ENCODE measurements around the gene ADO.

ADO gene

DNA sequence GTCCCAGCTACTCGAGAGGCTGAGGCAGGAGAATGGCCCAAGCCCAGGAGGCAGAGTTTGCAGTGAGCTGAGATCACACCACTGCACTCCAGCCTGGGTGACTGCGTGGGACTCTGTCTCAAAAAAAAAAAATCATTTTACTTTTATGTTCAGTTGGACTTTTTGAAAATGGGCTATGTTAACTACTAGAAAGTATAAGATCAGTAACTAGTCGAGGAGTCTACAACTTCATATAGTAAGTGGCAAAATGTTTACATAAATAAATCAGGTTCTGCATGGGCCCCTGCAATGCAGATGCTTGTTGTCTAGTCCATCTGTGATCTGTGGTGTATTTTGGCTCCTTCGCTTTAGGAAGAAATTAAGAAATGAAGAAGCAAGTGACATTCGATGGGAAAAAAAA lies 12.3 kb upstream of the ADO start:
- DNase-seq (ENCODE audit: low read depth in 2 of 2) = no peak

DNA sequence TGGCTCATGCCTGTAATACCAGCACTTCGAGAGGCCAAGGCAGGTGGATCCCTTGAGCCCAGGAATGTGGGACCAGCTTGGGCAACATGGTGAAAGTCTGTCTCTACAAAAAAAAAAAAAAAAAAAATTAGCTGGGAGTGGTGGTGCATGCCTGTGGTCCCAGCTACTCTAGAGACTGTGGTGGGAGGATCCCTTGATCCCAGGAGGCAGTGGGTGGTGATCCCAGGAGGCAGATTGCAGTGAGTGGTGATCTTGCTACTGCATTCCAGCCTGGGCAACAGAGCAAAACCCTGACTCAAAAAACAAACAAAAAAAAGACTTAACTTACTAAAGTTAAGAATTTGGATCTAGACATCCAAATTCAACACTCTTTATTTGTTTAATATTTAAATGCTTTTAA lies 10.2 kb upstream of the ADO start:
- no peak for DNase-seq (ENCODE audit: low read depth in 2 of 2)

DNA sequence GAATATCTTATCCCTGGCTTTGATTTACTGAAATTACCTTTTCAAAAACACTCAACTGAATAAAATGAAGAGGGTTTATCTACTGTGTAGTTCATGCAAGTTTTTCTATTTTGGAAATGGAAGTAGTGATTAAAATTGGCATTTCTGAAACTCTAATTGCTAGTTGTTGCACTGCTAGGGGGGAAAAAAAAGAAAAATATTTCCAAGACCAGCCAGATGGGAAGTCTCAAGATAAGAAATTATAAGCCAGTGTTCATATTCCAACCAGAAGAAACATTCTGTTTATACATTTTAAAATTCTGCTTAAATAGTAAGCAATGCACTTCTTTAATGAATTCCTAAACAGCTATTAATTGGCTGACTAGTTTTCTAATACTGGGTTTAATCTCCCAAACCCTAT lies 9.4 kb upstream of the ADO start:
- no peak for DNase-seq (ENCODE audit: low read depth in 2 of 2)

DNA sequence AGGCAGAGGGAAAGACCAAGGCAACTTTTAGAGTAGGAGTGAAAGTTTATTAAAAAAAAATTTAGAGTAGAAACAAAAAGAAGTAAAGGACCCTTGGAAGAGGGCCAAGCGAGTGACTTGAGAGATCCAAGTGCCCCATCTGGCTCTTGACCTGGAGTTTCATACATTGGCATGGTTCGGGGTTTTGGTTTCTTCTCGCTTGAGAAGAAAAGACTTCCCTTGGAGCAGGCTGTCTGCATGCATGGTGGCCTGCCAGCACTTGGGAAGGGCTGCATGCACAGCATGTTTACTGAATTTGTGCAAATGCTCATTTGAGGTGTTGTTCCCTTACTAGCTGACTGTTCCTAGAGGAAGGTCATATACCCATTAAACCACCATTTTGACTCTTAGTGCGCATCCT lies 8.8 kb upstream of the ADO start:
- no peak for DNase-seq (ENCODE audit: low read depth in 2 of 2)

DNA sequence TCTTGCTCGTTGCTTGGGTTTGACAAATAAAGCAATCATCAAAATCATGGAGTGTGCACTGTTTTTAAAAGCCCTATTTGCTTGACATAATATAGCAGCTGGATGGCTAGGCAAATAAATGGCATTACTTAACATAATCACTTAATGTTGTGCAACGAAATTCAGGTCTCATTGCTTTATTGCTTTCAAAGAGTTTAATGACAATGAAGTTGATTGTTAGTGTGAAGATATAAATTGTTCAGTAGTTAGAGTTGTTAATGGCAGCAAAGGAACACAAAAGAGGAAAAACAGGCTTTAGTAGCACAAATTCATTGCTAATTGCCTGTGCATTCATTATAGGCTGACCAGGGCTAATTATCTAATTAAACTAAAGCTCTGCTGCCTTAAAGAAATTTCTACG lies 7.6 kb upstream of the ADO start:
- DNase-seq (ENCODE audit: low read depth in 2 of 2) = no peak

DNA sequence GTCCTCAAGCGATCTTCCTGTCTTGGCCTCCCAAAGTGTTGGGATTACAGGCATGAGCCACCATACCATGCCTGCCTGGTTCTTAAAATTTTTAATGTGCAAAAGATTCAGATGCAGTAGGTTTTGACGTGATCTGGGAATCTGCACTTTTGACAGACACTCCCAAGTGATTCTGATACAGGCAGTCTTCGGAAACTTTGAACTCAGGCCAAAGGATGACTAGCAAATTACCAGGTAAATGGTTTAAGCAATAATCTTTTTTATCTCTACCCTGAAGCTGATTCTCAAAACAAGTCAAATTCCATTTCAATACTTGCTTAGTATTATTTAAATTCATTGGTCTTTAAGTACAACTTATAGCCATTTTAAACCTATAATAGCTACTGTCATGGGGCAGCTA lies 2.6 kb upstream of the ADO start:
- no peak for DNase-seq (ENCODE audit: low read depth in 2 of 2)

DNA sequence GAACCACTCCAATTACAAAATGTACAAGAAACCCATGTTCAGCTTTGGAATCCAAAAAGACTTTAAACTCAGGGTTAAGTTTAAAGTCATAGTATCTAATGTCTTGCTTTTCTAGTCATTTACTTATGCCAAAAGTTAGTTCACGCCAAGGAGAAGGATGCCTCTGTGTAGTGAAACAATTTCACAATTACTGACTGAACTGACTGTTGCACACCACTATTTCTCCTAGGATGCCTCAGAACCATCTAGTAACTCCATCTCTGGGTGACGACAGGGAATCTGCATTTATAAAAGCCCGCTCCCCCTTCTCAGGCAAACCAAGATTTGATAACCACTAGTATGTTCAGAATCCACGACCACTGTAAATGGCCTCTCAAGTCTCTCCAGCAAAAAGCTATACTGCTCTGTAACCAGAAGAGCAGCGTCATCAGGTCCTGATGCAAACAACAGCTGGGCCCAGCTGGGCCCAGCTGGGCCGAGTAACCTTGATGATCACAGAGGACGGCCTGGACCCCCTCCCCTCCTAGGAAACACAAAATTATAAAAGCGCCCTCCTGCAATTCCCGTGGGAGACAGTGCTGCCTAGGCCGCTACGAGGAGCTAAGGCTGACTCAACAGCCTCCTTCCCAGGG lies 680 bp upstream of the ADO start:
- no peak for DNase-seq (ENCODE audit: low read depth in 2 of 2)

DNA sequence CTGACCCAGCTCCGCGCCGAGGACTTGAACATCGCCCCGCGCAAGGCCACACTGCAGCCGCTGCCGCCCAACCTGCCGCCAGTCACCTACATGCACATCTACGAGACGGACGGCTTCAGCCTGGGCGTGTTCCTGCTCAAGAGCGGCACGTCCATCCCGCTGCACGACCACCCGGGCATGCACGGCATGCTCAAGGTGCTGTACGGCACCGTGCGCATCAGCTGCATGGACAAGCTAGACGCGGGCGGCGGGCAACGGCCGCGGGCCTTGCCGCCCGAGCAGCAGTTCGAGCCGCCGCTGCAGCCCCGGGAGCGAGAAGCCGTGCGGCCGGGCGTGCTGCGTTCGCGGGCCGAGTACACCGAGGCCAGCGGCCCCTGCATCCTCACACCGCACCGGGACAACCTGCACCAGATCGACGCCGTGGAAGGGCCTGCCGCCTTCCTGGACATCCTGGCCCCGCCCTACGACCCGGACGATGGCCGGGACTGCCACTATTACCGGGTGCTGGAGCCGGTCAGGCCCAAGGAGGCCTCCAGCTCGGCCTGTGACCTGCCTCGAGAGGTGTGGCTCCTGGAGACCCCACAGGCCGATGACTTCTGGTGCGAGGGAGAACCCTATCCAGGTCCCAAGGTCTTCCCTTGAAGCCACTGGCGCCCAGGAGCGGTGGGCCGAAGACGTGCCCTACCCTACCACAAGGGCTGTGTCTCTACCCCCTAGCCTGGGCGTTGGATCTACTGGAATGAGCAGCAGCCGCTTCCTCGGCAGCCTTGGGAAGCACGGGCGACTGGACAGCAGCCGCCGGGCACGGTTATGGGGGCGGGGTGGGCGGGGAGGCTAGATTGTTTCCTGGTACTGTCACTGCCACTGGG lies 945 bp downstream of the ADO start:
- no peak for DNase-seq (ENCODE audit: low read depth in 2 of 2)

DNA sequence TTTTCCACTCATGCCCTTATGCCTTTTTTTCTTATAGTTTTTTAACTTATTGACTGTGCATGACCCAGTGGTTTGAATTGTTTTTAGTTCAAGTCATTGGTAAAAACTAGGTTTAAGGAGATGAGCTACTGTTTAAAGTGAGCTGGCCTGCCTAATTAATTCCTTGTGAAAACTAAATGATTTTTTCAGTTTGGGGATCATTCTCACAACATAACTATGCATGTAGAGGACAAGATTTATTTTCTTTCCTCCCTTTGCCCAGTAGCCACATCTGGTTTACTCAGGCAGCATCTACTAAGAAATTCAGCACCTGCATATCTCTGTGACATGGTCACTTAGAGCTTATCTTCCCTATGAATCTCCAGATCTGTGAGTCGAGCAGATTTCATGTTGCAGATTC lies 1.7 kb downstream of the ADO start:
- no peak for DNase-seq (ENCODE audit: low read depth in 2 of 2)

DNA sequence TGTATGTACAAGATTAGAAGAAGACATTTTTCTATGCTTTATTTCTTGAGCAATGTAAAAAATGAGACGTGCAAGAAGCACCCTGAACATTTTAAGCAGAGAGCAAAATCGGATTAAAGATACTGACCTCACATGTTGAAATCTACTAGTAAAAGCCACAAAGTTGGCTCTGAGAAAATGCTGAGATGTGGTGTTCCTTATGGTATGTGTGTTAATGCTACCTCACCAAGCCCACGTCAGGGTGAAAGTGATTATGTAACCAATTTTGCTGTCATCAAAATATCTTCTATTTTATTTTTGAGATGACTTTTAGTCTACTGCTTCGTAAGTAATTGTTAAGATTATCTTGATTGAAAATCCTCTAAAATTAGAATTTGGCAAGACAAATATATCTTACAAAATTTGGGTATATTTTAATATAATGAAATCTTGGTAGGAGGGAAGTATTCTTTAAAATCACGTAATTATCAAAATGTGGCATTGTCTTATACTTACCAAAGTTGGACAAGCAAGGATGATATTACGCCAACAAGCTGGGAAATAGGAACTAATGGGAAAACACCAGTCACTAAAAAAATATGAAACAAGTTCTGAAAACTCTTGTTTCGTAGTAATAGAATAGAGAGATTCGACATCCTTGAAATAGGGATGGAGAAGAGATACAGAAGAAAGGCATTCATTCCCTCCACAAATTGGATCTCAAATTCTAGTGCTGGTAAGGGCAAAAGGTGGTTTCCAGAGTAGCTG lies 5.8 kb downstream of the ADO start:
- DNase-seq (ENCODE audit: low read depth in 2 of 2) = no peak

DNA sequence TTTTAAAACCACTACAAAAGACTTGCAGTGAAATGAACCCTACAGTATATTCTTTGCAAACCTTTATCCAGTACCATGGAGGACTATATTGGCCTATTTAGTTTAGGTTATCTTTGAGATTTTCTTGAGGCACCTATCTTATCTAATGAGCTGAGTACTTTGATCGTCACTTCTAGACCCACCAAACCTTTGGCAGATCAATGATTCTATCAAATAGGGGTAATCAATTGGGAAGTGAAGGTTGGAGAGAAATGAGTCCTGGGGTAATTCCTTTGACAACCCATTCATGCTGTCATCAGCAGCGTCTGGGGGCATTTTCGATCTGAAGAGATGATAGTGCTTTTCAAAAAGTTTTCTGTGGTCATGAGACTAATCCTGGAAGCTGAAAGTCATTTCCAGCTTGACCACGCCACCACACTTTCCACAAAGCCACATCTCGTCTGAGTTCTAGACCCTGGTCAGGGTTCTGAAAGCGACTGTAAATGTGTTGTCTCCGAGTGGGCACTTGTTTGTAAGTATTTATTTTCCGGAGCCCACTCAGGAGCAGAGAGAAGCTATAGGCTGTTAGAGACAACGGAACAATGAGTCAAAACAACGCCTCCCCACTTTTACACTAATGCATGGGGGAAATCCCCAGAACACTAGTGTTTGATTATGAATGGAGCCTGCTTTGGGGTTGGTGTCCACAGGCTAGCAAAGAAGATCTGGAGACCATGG lies 6.8 kb downstream of the ADO start:
- DNase-seq (ENCODE audit: low read depth in 2 of 2) = peak; percentile 76 to 80

DNA sequence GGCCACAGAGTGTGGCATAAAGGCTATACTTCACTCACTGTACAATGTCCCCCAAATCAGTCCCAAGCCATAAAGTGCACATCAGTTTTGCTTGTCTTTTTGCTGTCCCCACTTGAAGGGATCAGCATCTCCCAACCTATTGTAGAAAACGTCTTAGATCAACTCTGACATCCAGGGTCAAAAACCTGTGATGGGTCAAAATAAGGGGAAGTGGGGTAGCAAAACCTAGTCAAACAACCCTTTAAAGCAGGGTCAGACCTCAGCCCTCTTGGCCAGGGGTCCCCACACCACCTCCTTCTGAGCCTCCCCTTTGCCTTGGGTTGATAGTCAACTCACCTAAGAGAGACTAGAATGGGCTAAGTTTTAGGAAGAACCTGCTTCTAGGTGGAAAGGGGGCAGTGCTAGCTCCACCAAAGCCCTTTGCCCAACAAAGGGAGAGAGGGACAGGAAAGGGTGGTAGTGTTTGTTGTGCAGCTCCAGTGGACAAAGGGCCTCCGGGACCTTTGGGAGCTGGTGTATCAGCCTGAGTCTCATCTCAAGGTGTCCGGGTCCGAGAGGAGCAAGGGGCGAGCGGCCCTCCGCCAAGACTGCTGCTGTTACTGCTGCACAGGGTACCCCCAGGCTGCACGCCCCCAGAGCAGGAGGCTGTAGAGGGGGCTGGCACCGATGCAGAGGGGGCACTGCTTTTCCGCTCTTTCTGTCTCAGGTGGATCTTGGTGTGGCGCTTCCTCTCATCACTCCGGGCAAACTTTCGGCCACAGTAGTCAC lies 8.3 kb downstream of the ADO start:
- no peak for DNase-seq (ENCODE audit: low read depth in 2 of 2)

DNA sequence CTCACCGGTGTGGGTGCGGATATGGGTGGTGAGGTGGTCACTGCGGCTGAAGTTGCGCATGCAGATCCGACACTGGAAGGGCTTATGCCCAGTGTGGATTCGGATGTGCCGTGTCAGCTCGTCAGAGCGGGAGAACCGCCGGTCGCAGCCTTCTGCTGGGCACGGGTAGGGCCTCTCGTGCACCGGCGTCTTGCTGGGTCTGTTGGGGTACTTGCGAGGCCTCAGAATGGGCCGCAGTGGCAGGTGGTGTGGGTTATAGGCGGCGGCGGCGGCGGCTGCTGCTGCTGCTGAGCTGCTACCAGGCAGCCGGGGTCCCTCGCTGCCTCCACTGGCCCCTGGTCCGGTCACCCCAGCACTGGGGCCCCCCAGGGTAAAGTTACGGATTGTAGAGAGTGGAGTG lies 8.9 kb downstream of the ADO start:
- no peak for DNase-seq (ENCODE audit: low read depth in 2 of 2)

DNA sequence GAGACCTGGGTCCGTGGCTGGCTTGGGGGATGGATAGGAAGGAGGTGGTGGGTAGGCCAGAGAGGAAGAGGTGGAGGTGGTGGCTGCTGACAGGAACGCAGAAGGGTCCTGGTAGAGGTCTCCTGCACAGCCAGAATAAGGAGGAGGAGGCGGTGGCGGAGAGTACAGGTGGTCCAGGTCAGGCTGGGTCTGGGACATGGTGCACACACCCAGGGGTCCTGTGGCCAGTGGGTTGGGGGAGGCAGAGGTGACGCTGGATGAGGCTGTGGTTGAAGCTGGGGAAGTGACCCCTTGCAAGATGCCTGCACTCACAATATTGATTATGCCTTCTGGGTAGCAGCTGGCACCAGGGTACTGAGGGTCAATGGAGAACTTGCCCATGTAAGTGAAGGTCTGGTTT lies 9.5 kb downstream of the ADO start:
- no peak for DNase-seq (ENCODE audit: low read depth in 2 of 2)

DNA sequence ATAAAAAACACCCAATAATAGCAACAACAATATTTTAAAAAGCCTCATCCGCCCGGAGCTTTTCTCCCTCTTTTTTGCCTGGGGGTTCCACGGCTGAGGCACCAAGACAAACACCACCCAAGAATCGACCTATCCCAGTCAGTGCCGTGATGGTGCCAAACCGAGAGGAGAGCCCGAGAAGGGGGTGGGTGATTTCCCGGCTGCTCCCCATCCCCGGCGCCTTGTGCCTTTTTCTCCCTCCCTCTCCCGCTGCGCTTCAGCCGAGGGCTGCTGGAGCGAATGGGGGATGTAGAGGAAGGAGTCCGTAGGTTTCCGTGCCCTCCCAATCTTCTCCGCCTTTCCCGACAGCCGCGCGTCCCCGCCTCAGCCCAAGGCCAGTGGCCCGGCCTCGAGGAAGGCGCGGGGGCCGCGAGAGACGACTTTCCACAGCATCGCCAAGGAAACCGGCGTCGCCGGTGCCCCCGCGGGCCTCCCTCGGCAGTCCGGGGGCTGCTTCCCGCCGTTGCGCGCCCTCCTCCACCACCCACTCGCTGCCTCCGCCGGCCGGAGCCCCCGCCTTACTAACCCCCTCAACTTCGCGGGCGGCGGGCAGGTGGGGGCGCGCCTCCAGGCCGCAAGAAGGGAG lies 10.3 kb downstream of the ADO start:
- DNase-seq (ENCODE audit: low read depth in 2 of 2) = no peak

DNA sequence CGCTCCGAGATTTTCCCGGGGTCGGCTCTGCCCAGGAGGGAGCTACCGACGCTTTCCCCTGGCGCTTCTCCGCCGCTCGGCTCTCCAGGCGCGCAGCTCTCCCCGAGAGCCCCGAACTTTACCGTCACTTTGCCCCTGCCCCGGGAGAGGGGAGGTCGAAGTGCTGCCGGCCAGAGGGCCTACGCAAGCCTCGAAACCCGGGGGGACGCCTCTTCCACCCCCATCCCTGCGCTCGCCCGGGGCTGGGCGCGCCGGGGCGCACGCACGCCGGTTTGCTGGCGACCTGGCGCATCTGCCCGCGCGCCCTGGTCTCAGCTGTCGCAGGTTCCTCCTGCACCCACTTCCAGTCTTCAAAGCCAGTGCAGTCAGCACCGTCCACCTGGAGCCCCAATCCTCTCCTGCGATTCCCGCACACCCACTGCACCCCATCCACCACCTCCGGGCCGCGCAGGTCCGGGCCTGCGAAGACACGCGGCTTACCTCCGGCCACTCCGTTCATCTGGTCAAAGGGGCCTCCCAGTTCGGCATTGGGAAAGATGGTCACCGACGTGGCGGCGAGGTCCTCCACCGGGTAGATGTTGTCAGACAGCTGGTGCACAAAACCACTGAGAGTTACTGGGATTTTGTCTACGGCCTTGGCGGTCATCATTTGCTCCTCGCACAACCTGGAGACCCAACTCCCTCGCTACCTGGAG lies 11.0 kb downstream of the ADO start:
- DNase-seq (ENCODE audit: low read depth in 2 of 2) = no peak

DNA sequence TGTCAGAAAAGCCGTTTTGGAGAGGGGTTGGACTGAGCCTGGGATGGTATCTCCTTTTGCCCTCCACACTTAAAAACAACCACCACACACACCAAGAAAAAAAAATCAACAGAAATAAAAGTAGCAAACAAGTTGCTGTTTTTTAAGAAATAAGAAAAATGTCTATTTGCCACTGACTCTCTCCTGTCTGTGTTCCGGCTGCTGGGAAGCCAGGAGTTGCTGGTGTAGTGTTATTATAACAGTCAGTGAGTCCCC lies 11.5 kb downstream of the ADO start:
- no peak for DNase-seq (ENCODE audit: low read depth in 2 of 2)

DNA sequence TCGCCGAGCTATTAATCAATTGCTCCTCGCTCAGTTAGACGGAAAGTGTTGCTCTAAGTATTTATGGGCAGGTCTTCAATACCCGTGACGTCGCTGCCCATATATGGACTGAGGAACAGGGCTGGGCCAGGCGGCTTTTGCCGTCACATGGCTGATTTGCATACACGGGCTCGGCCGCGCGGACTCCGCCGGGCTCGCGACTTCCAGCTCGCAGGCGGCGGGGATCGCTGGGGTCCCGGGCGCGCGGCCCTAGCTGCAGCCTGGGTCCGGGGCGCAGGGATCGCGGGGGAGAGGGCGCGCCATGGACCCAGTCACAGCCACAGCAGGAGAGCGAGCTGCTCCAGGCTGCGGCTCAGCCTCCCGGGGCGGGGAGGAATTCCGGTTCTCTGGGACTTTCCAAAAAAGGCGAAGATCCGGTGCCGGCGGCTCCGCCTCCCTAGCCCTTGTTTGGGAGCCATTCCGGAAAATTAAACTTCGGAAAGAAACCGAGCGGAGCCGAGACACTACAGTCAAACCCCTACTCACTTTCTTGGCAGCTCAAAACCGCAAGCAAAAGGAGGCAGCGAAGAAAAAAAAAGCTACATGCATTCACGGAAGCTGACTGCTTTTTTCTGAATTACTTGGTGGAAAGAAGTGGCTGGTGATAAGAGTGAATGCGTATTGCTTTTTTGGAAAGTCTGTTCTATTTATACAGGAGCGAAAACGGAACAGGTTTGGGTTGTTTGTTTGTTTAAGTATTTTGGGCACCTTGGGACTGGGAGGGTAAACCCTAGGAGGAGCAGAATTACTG lies 12.0 kb downstream of the ADO start, which contains the start of gene EGR2:
Gene EGR2, minus strand, starts transcription at position 36 of the 790 bp plus-strand sequence. CDS start 337 bp downstream, outside the sequence.
- peak; percentile 89 for DNase-seq (ENCODE audit: low read depth in 2 of 2)

DNA sequence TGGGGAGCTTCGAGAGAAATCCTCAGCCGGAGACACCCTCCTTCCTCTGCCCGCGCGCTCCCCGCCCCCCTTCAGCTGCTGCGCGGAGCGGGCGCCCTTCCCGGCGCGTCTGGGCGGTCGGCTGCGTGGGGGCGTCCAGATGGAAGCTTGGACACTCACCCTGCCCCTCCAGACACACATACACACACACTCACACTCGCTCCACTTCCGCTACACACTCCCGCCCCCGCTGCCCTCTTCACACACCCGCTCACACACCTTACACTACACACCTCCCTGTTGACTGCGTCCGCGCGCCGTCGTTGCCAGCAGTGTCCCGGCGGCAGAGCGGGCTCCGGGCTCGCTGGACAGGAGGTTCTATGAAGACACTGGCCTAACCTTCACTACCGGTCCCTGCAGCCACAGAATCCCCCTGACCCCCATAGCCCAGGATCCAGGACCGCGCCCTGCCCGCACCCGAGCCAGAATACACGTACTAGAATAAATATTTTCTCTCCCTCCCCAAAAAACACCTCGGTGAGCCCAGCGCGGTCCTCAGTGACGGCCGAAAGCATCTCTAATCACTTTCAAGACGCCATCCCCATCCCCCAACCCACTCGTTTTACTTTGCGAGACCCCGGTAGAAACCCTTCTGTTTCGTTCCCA lies 12.7 kb downstream of the ADO start:
- DNase-seq (ENCODE audit: low read depth in 2 of 2) = peak; percentile 53 to 54
